ENCODE measurements around the gene UBE2L6. TPM values are rescaled to one million over a fixed set of nuclear protein-coding genes. Genes with fewer than 3 reads are reported as not detected.

The UBE2L6 gene
- total and polyA plus RNA-seq, 11 donors, result 10.2 to 175 (median 14.5) TPM

- intact Hi-C loops (cut with DNase I), result loop anchor here in 1 of 10 donors (2.0 kb wide), 1 partner anchor 13 kb away; the partner anchor contains the start of gene SLC43A1
- H3K27ac ChIP-seq, result peak overlapping the region in 8 of 12 donors; percentile 12 to 81 (median 26)
- H3K4me1 ChIP-seq, result peaks cover 5 to 35% (median 20%) of the 10 kb centered on the region in 12 donors
- TF ChIP-seq CTCF (IDR thresholded peaks at IDR 0.05) (no peak), POLR2A (IDR thresholded peaks at IDR 0.05) (no peak)
- 54 to 63% (median 60%) methylated on average over 4 of the region's 4 CpGs for WGBS, 4 donors
- H3K4me3 ChIP-seq, result no peak overlapping the region
- peaks cover 0 to 32% (median 0%) of the 10 kb centered on the region in 9 donors for H3K36me3 ChIP-seq
- DNase-seq (peak in 2 of 5 donors; percentile 49 to 71), ATAC-seq (peak in 2 of 4 donors; percentile 28 to 38)
- H3K9me3 ChIP-seq, result no peaks in the 10 kb centered on the region
- H3K27me3 ChIP-seq, result no peaks in the 10 kb centered on the region
These were observed 65.5 kb downstream of the UBE2L6 start for GRCh38 chr11:57501953-57502352.

Other genes with a start within 250 kb of the UBE2L6 start
- 10 to 100 TPM; 25.3 to 68.3 (median 33.1) TPM for gene TNKS1BP1, start 242.7 kb downstream of the UBE2L6 start, total RNA-seq
- 10 to 100 TPM; 36.9 to 45.3 TPM for gene TNKS1BP1, start 242.7 kb downstream of the UBE2L6 start, polyA plus RNA-seq
- gene SSRP1, start 231.8 kb downstream of the UBE2L6 start, total RNA-seq, result 10 to 100 TPM; 31.8 to 60.4 (median 41.6) TPM
- 10 to 100 TPM; 21.8 to 86.5 TPM for gene SSRP1, start 231.8 kb downstream of the UBE2L6 start, polyA plus RNA-seq
- 1 to 10 TPM in 7 of 9 donors, under 1 TPM in 2; 0.63 to 7.1 (median 1.5) TPM for gene P2RX3, start 229.3 kb downstream of the UBE2L6 start, total RNA-seq
- under 1 TPM; 0.35 to 0.72 TPM for gene P2RX3, start 229.3 kb downstream of the UBE2L6 start, polyA plus RNA-seq
- not detected for gene PRG3, start 186.5 kb downstream of the UBE2L6 start, total RNA-seq
- not detected for gene PRG3, start 186.5 kb downstream of the UBE2L6 start, polyA plus RNA-seq
- under 1 TPM in 4 of 9 donors, not detected in 5; 0.14 to 0.27 (median 0.22) TPM for gene PRG2, start 177.0 kb downstream of the UBE2L6 start, total RNA-seq
- gene PRG2, start 177.0 kb downstream of the UBE2L6 start, polyA plus RNA-seq, result under 1 TPM in 1 of 2 donors, not detected in 1; 0.04 TPM
- gene SLC43A3, start 140.6 kb downstream of the UBE2L6 start, total RNA-seq, result 10 to 100 TPM; 13.5 to 56.9 (median 24.7) TPM
- 10 to 100 TPM; 14.6 to 17.9 TPM for gene SLC43A3, start 140.6 kb downstream of the UBE2L6 start, polyA plus RNA-seq
- 1 to 10 TPM in 5 of 9 donors, under 1 TPM in 4; 0.58 to 2.1 (median 1.1) TPM for gene RTN4RL2, start 107.1 kb downstream of the UBE2L6 start, total RNA-seq
- 1 to 10 TPM; 1.0 to 1.1 TPM for gene RTN4RL2, start 107.1 kb downstream of the UBE2L6 start, polyA plus RNA-seq
- 10 to 100 TPM in 1 of 9 donors, 1 to 10 TPM in 8; 2.7 to 12.3 (median 5.4) TPM for gene SLC43A1, start 52.0 kb downstream of the UBE2L6 start, total RNA-seq
- gene SLC43A1, start 52.0 kb downstream of the UBE2L6 start, polyA plus RNA-seq, result 1 to 10 TPM; 6.6 TPM
- 10 to 100 TPM; 36.6 to 81.5 (median 46.4) TPM for gene TIMM10, start 36.9 kb downstream of the UBE2L6 start, total RNA-seq
- 100 to 1,000 TPM in 1 of 2 donors, 10 to 100 TPM in 1; 42.0 to 135 TPM for gene TIMM10, start 36.9 kb downstream of the UBE2L6 start, polyA plus RNA-seq
- gene SMTNL1, start 30.1 kb downstream of the UBE2L6 start, total RNA-seq, result not detected
- not detected for gene SMTNL1, start 30.1 kb downstream of the UBE2L6 start, polyA plus RNA-seq
- gene SERPING1, start 30.0 kb upstream of the UBE2L6 start, total RNA-seq, result 100 to 1,000 TPM in 4 of 9 donors, 10 to 100 TPM in 5; 55.5 to 344 (median 87.0) TPM
- gene SERPING1, start 30.0 kb upstream of the UBE2L6 start, polyA plus RNA-seq, result 100 to 1,000 TPM in 1 of 2 donors, 10 to 100 TPM in 1; 80.6 to 121 TPM
- 1 to 10 TPM in 2 of 9 donors, under 1 TPM in 7; 0.16 to 2.2 (median 0.67) TPM for gene YPEL4, start 82.2 kb upstream of the UBE2L6 start, total RNA-seq
- 1 to 10 TPM in 1 of 2 donors, under 1 TPM in 1; 0.28 to 1.2 TPM for gene YPEL4, start 82.2 kb upstream of the UBE2L6 start, polyA plus RNA-seq
- gene CLP1, start 90.1 kb upstream of the UBE2L6 start, total RNA-seq, result 10 to 100 TPM in 2 of 9 donors, 1 to 10 TPM in 7; 5.5 to 11.6 (median 8.2) TPM
- gene CLP1, start 90.1 kb upstream of the UBE2L6 start, polyA plus RNA-seq, result 10 to 100 TPM in 1 of 2 donors, 1 to 10 TPM in 1; 3.0 to 11.9 TPM
- 10 to 100 TPM; 32.5 to 63.6 (median 45.7) TPM for gene ZDHHC5, start 100.4 kb upstream of the UBE2L6 start, total RNA-seq
- gene ZDHHC5, start 100.4 kb upstream of the UBE2L6 start, polyA plus RNA-seq, result 10 to 100 TPM; 21.9 to 50.3 TPM
- 10 to 100 TPM in 2 of 9 donors, 1 to 10 TPM in 7; 6.0 to 12.4 (median 6.9) TPM for gene MED19, start 144.5 kb upstream of the UBE2L6 start, total RNA-seq
- 10 to 100 TPM in 1 of 2 donors, 1 to 10 TPM in 1; 6.1 to 19.8 TPM for gene MED19, start 144.5 kb upstream of the UBE2L6 start, polyA plus RNA-seq
- gene TMX2, start 144.9 kb upstream of the UBE2L6 start, total RNA-seq, result 10 to 100 TPM; 46.7 to 78.2 (median 65.8) TPM
- 100 to 1,000 TPM in 1 of 2 donors, 10 to 100 TPM in 1; 53.6 to 165 TPM for gene TMX2, start 144.9 kb upstream of the UBE2L6 start, polyA plus RNA-seq
- gene SELENOH, start 173.8 kb upstream of the UBE2L6 start, total RNA-seq, result 100 to 1,000 TPM in 1 of 9 donors, 10 to 100 TPM in 8; 56.8 to 134 (median 85.7) TPM
- 100 to 1,000 TPM in 1 of 2 donors, 10 to 100 TPM in 1; 68.8 to 116 TPM for gene SELENOH, start 173.8 kb upstream of the UBE2L6 start, polyA plus RNA-seq
- not detected for gene BTBD18, start 184.1 kb upstream of the UBE2L6 start, total RNA-seq
- gene BTBD18, start 184.1 kb upstream of the UBE2L6 start, polyA plus RNA-seq, result under 1 TPM in 1 of 2 donors, not detected in 1; 0.11 TPM
- gene CTNND1, start 194.1 kb upstream of the UBE2L6 start, total RNA-seq, result 100 to 1,000 TPM in 1 of 9 donors, 10 to 100 TPM in 8; 51.4 to 105 (median 60.8) TPM
- 10 to 100 TPM; 19.7 to 40.3 TPM for gene CTNND1, start 194.1 kb upstream of the UBE2L6 start, polyA plus RNA-seq